ENCODE data around the gene IFT88.

- TF ChIP-seq TAF1 (IDR thresholded peaks at IDR 0.05; ENCODE audit: low read depth) = no peak
- no peak for TF ChIP-seq REST (IDR thresholded peaks at IDR 0.05; ENCODE audit: low read depth)
- TF ChIP-seq RAD21 (IDR thresholded peaks at IDR 0.05; ENCODE audit: low read depth) = no peak
- TF ChIP-seq USF1 (IDR thresholded peaks at IDR 0.05) = no peak
- TF ChIP-seq FOXM1 (IDR thresholded peaks at IDR 0.05; ENCODE audit: borderline replicate concordance, low read depth) = no peak
- TF ChIP-seq TEAD4 (IDR thresholded peaks at IDR 0.05) = no peak
- TF ChIP-seq YY1 (IDR thresholded peaks at IDR 0.05; ENCODE audit: low read depth) = no peak
- TF ChIP-seq NFIC (IDR thresholded peaks at IDR 0.05) = no peak
These were observed 135.6 kb downstream of the IFT88 start for GRCh38 chr13:20702530-20702914.

All from Ishikawa (cell line).